MM.1S (cell line): ENCODE results near the gene KRT13.

ENCODE experiments used
- EZH2 ChIP-seq: fragments of 300-600 bp; sonication (generic); optimal IDR thresholded peaks from 2 replicates; pipeline ENCODE3; 2017; ENCODE audit warnings: low read depth, mild to moderate bottlenecking, antibody characterized with exemption, low read length, mixed read lengths
- EZH2phosphoT487 ChIP-seq: fragments of 300-600 bp; sonication (generic); IDR thresholded peaks from 2 replicates; pipeline ENCODE4 v1.6.1; 2018; ENCODE audit warnings: antibody characterized with exemption, low read length
- TF ChIP-seq, protein P1 (sequence below): fragments of 300-600 bp; sonication (generic); IDR thresholded peaks from 2 replicates; pipeline ENCODE4 v1.5.1; 2016; ENCODE audit warnings: antibody characterized with exemption, low read length, mixed read lengths

GRCh38 chr17:41523787-41524186 lies 18.4 kb upstream of the KRT13 start:
- TF ChIP-seq, protein P1, sequence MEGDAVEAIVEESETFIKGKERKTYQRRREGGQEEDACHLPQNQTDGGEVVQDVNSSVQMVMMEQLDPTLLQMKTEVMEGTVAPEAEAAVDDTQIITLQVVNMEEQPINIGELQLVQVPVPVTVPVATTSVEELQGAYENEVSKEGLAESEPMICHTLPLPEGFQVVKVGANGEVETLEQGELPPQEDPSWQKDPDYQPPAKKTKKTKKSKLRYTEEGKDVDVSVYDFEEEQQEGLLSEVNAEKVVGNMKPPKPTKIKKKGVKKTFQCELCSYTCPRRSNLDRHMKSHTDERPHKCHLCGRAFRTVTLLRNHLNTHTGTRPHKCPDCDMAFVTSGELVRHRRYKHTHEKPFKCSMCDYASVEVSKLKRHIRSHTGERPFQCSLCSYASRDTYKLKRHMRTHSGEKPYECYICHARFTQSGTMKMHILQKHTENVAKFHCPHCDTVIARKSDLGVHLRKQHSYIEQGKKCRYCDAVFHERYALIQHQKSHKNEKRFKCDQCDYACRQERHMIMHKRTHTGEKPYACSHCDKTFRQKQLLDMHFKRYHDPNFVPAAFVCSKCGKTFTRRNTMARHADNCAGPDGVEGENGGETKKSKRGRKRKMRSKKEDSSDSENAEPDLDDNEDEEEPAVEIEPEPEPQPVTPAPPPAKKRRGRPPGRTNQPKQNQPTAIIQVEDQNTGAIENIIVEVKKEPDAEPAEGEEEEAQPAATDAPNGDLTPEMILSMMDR, result no peak
- TF ChIP-seq EZH2, result no peak
- no peak for TF ChIP-seq EZH2phosphoT487
